Type B pancreatic cell (in vitro differentiated cells): ENCODE measurements around the gene RAB27B. TPM values are rescaled to one million over a fixed set of nuclear protein-coding genes. Genes with fewer than 3 reads are reported as not detected.
A peak's percentile ranks its signal among the peaks of the same experiment; 100 is the strongest.

ENCODE experiments used
- DNase-seq: peaks from one replicate; pipeline ENCODE4 v3.0.0; 2021; ENCODE audit warnings: mixed read lengths; ENCODE audit not compliant: unreplicated experiment; ENCODE audit errors: extremely low spot score
- H3K27ac Mint-ChIP-seq: 2 replicates; pipeline ENCODE4 v1.8.0; 2021; ENCODE audit warnings: mild to moderate bottlenecking, mixed read lengths
- H3K27me3 Mint-ChIP-seq: 2 replicates; pipeline ENCODE4 v1.8.0; 2021; ENCODE audit warnings: mixed read lengths
- H3K36me3 Mint-ChIP-seq: 2 replicates; pipeline ENCODE4 v1.8.0; 2021; ENCODE audit warnings: mixed read lengths
- H3K4me1 Mint-ChIP-seq: one replicate; pipeline ENCODE4 v1.8.0; 2021; ENCODE audit warnings: mixed read lengths; ENCODE audit not compliant: unreplicated experiment
- H3K4me3 Mint-ChIP-seq: 2 replicates; pipeline ENCODE4 v1.8.0; 2021; ENCODE audit warnings: mild to moderate bottlenecking, mixed read lengths
- H3K9me3 Mint-ChIP-seq: 2 replicates; pipeline ENCODE4 v1.8.0; 2021; ENCODE audit warnings: mixed read lengths
- CTCF ChIP-seq: fragments of 200-600 bp; sonication (generic); conservative IDR thresholded peaks from 2 replicates; pipeline ENCODE4 v1.5.0; 2021; ENCODE audit warnings: antibody characterized with exemption, mild to moderate bottlenecking
- total RNA-seq: library from RNA; stranded (reverse); gene quantifications from 2 replicates; pipeline ENCODE4 v1.2.1, GENCODE V29; 2021; ENCODE audit warnings: low replicate concordance

Gene RAB27B
- total RNA-seq, 1 donor from 2014 or later = 9.4 TPM

- DNase-seq = no peak
- Mint-ChIP-seq H3K4me1 (peaks cover 7% of the 10 kb centered on the region), H3K9me3 (peaks cover 7% of the 10 kb centered on the region), H3K27me3 (no peaks in the 10 kb centered on the region), H3K27ac (peak overlapping the region; percentile 71), H3K4me3 (peak overlapping the region; percentile 72), H3K36me3 (peaks cover 4% of the 10 kb centered on the region)
- TF ChIP-seq CTCF = no peak
Observed at GRCh38 chr18:54829856-54830255, 1.6 kb downstream of the RAB27B start.

- Mint-ChIP-seq H3K4me3 (peak overlapping the region; percentile 72), H3K27ac (peak overlapping the region; percentile 71), H3K27me3 (no peaks in the 10 kb centered on the region)
Observed at GRCh38 chr18:54830260-54830659, 2.0 kb downstream of the RAB27B start.

GRCh38 chr18:54830866-54831265 is 2.6 kb downstream of the RAB27B start:
- no peaks in the 10 kb centered on the region for H3K27me3 Mint-ChIP-seq
- DNase-seq = no peak
- peaks cover 4% of the 10 kb centered on the region for H3K36me3 Mint-ChIP-seq
- peaks cover 7% of the 10 kb centered on the region for H3K9me3 Mint-ChIP-seq
- no peak overlapping the region for H3K27ac Mint-ChIP-seq
- peaks cover 7% of the 10 kb centered on the region for H3K4me1 Mint-ChIP-seq
- no peak for TF ChIP-seq CTCF
- H3K4me3 Mint-ChIP-seq = no peak overlapping the region

More at GRCh38 chr18:54830260-54830659, 2.0 kb downstream of the RAB27B start:
- peaks cover 7% of the 10 kb centered on the region for H3K4me1 Mint-ChIP-seq
- no peak for TF ChIP-seq CTCF
- H3K36me3 Mint-ChIP-seq = peaks cover 4% of the 10 kb centered on the region
- DNase-seq = no peak
- H3K9me3 Mint-ChIP-seq = peaks cover 7% of the 10 kb centered on the region

GRCh38 chr18:54835944-54836343 is 7.7 kb downstream of the RAB27B start:
- Mint-ChIP-seq H3K27ac (no peak overlapping the region), H3K4me3 (no peak overlapping the region), H3K9me3 (peaks cover 7% of the 10 kb centered on the region), H3K27me3 (no peaks in the 10 kb centered on the region), H3K36me3 (peaks cover 4% of the 10 kb centered on the region), H3K4me1 (no peaks in the 10 kb centered on the region)
- no peak for DNase-seq
- no peak for TF ChIP-seq CTCF

GRCh38 chr18:54843314-54843713 is 15.0 kb downstream of the RAB27B start:
- TF ChIP-seq CTCF = no peak
- Mint-ChIP-seq H3K4me3 (no peak overlapping the region), H3K4me1 (no peaks in the 10 kb centered on the region), H3K36me3 (no peaks in the 10 kb centered on the region), H3K27ac (no peak overlapping the region), H3K9me3 (no peaks in the 10 kb centered on the region), H3K27me3 (no peaks in the 10 kb centered on the region)
- no peak for DNase-seq

GRCh38 chr18:54845787-54846186 is 17.5 kb downstream of the RAB27B start:
- Mint-ChIP-seq H3K36me3 (no peaks in the 10 kb centered on the region), H3K27ac (no peak overlapping the region), H3K27me3 (no peaks in the 10 kb centered on the region), H3K4me1 (no peaks in the 10 kb centered on the region), H3K4me3 (no peak overlapping the region), H3K9me3 (no peaks in the 10 kb centered on the region)
- TF ChIP-seq CTCF = no peak
- no peak for DNase-seq
